ENCODE results near the gene FANCI.
A peak's percentile ranks its signal among the peaks of the same experiment; 100 is the strongest.

Gene FANCI

DNA sequence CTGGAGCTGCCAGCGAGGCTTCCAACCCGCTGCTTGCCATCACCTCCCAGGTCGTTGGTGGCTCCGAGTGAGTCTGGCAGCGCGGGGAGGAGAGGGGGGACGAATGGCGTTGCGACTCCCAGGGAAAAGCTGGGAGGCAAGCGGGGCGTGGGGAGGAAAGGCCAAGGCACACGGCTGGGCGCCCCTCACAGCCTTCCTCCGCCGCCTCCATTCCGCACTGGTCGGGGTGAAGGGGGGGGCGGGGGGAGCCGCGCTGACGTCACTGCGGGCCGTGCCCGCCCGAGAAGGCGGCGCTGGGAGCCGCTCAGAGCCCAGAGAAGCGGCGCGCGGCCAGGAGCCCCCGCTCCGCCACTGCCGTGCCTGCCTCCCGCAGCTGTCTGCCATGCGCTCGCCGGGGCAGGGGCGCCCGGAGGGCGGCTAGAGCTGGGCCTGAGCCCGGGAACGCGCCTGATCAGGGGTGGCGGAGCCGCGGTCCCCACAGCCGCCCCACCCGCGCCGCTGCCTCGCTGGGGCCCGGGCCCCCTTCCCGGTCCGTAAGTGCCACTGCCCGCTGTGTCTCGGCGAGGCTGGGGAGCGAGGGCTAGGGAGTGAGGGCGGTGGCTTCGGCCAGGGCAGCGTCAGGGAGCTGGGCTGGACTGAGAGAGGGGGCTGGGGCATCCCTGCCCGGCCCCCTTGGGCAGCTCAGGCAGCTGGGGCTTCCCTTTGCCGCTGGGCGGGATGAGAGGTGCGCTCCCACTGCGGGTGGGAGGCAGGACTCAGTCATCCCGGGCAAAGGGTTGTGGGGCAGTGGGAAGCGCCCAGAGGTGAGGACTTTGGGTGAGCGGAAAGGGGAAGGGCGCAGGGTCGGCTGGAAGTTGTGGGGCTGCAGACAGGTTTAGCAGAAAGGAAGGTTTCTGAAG is 118.7 kb downstream of the FANCI start:
- DNase-seq = peak in 1 of 4 experiments; percentile 16

DNA sequence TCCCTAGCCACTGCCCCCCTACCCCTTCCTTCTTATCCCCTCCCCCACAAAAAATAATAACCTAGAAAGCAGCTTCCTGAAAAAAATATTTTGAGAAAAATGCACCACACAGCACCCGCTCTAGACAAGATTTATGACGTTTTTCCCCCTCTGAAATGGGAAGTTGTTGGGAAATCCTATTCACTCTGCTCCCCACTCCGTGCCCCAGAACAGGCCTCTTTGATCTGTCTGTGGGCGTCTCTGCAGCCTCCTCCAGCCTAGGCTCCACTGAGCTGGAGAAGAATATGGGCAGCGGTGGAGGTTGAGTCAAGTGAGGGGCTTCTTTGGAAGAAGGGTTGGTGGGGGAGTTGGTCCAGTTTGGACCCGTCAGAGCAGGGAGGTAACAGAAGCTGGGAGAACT is 119.4 kb downstream of the FANCI start:
- DNase-seq = peak; percentile 74 to 88 (median 84)

DNA sequence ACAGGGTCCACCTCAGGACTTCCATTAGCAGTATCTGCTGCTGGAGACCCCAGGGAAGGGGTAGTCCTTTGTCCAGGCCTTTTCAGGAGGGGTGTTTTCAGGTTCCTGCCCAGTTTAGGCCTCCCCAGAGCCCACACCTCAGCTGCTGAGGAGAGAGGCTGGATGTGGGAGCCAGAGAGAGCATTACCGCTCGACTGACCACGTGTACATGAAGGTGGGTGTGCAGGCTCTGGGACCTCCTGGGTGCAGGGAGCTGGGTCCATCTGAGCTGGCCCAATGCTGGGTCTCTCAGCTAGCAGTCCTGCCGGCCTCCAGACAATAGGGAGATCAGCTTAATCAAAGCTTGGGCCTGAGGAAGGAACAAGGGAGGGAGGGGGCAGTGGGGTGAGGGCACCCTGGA is 120.0 kb downstream of the FANCI start:
- DNase-seq = no peak

DNA sequence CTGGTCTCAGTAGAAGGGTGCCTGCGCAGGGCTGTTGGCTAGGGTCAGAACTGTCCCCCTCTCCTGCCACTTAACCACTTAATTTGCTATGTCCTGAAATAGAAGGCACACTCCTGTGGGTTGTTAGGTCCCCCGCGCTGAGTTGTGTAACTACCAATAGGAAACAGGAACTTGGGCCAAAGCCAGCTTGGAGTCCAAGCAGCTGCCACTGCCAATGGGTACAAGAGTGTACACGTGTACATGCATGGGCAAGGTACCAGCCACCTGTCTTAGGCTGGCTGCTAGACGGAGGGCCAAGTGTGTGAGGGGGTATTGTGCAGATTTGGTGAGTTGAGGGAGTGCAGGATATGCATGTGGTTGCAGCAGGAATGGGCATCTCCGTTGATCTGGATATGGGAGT is 120.6 kb downstream of the FANCI start:
- DNase-seq = peak; percentile 83 to 92 (median 86)

DNA sequence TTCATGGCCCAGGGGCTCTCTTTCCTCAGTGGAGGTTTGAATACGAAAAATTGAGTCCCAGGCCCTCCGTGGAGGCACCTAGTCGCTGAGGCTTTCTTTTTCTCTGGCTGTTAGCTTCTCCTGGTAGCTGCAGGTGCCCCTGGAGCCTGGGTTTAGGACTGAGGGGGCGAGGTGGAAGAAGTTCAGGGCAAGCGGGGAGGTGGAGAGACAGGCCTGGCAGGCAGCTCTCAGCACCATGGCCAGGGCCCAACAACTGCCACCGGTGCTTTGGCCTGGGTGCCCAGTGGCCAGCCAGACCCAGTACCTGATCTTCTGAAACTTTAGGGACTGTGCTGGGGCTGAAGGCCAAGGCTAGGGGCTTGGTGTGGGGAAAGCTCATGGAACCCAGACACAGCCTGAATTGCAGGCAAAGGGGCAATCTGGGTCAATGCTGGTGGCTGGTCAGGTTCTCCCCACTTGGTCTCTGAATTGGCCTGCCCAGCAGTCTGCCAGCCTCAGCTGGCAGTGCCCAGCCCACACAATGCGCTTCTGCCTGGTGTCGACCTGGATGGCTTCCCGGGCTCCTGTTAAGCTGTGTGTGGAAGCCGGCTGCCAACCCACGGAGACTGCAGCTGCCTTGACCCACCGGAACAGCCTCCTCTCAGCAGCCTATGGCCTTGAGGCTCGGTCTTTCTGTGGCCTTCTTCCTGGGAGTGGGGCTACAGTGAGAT is 121.1 kb downstream of the FANCI start:
- DNase-seq = no peak

DNA sequence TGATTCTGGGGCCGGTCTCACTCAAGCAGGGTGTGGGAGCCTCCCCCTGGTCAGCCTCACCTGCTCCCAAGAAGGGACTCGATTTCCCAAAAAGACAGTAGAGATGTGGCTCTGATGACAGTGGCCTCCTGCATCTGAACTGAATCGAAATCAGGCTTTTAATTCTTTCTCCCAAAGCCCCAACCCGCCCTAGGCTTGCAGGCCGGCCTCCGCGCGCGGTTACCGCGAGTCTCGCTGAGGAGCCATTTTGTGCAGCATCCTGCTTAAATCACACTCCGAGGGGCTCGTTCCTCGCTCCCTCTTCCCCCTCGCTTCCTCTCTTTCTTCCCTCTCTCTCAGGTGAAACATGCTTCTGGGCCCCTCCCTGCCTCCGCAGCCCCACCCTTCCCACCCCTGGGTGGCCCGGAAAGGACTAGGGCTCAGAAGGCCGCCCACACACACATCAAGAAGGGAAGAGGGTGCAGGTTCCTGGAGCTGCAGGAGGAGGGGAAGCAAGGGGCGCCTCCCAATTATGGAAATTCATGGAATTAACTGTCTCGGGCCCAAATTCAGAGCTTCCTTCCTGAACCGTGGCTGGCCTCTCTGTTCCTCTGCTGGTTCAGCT is 121.8 kb downstream of the FANCI start:
- DNase-seq = no peak

Data from suppressor macrophage (primary cell).